Trophoblast cell (in vitro differentiated cells and primary cell): Measurements from ENCODE around the gene LPP.

Experiments used
- DNase-seq, 2 donors: peaks; one replicate each; pipeline ENCODE4 v3.0.0-alpha.2; 2016
- H2AFZ ChIP-seq: 2 replicates; pipeline ENCODE4 v1.6.1; 2013; ENCODE audit warnings: low read length, moderate library complexity, mild to moderate bottlenecking; ENCODE audit not compliant: insufficient read depth, poor library complexity
- H2AK5ac ChIP-seq: 2 replicates; pipeline ENCODE4 v1.6.1; 2013; ENCODE audit warnings: mild to moderate bottlenecking, low read length
- H2BK120ac ChIP-seq: 2 replicates; pipeline ENCODE4 v1.6.1; 2013; ENCODE audit warnings: low read length, mild to moderate bottlenecking, moderate library complexity; ENCODE audit not compliant: insufficient read depth, poor library complexity
- H2BK12ac ChIP-seq: 2 replicates; pipeline ENCODE4 v1.6.1; 2013; ENCODE audit warnings: mild to moderate bottlenecking, low read length, moderate library complexity
- H2BK5ac ChIP-seq: 2 replicates; pipeline ENCODE4 v1.6.1; 2013; ENCODE audit warnings: low read length, low read depth, moderate library complexity, mild to moderate bottlenecking; ENCODE audit not compliant: poor library complexity
- H3K14ac ChIP-seq: 2 replicates; pipeline ENCODE4 v1.6.1; 2013; ENCODE audit warnings: mild to moderate bottlenecking, low read length
- H3K18ac ChIP-seq: 2 replicates; pipeline ENCODE4 v1.6.1; 2013; ENCODE audit warnings: mild to moderate bottlenecking, low read length
- H3K23ac ChIP-seq: 2 replicates; pipeline ENCODE4 v1.6.1; 2013; ENCODE audit warnings: low read length
- H3K27ac ChIP-seq: 2 replicates; pipeline ENCODE4 v1.5.1; 2013; ENCODE audit warnings: low read depth, mild to moderate bottlenecking, inconsistent platforms, low read length, moderate library complexity
- H3K27me3 ChIP-seq: 2 replicates; pipeline ENCODE4 v1.6.1; 2013; ENCODE audit warnings: inconsistent platforms, mild to moderate bottlenecking, low read length, moderate library complexity; ENCODE audit not compliant: insufficient read depth
- H3K36me3 ChIP-seq, 2 experiments: 1 replicate in 1 of 2; 2 replicates in 1 of 2; pipeline ENCODE4 v1.6.1; 2013; ENCODE audit warnings: low read length in 2 of 2, mild to moderate bottlenecking in 2 of 2, moderate library complexity in 1 of 2; ENCODE audit not compliant: insufficient read depth in 2 of 2, control insufficient read depth in 1 of 2
- H3K4ac ChIP-seq: 2 replicates; pipeline ENCODE4 v1.6.1; 2013; ENCODE audit warnings: low read depth, mild to moderate bottlenecking, low read length, moderate library complexity
- H3K4me1 ChIP-seq, 2 experiments: 1 replicate in 1 of 2; 2 replicates in 1 of 2; pipeline ENCODE4 v1.6.1; 2013; ENCODE audit warnings: low read length in 2 of 2, mild to moderate bottlenecking in 2 of 2, moderate library complexity in 1 of 2; ENCODE audit not compliant: insufficient read depth in 2 of 2, control insufficient read depth in 1 of 2
- H3K4me2 ChIP-seq: 2 replicates; pipeline ENCODE4 v1.6.1; 2013; ENCODE audit warnings: inconsistent platforms, mild to moderate bottlenecking, low read length, moderate library complexity
- H3K4me3 ChIP-seq: 2 replicates; pipeline ENCODE4 v1.5.1; 2013; ENCODE audit warnings: mild to moderate bottlenecking, low read depth, low read length, inconsistent platforms
- H3K79me1 ChIP-seq: one replicate; pipeline ENCODE4 v1.6.1; 2013; ENCODE audit warnings: low read length
- H3K79me2 ChIP-seq: 2 replicates; pipeline ENCODE4 v1.6.1; 2013; ENCODE audit warnings: low read length, mild to moderate bottlenecking; ENCODE audit not compliant: control insufficient read depth, insufficient read depth, poor library complexity
- H3K9ac ChIP-seq: 2 replicates; pipeline ENCODE4 v1.6.1; 2013; ENCODE audit warnings: mild to moderate bottlenecking, low read length
- H3K9me3 ChIP-seq: 2 replicates; pipeline ENCODE4 v1.6.1; 2013; ENCODE audit warnings: low read depth, mild to moderate bottlenecking, control low read depth, inconsistent platforms, low read length; ENCODE audit not compliant: insufficient read depth
- H4K12ac ChIP-seq: 2 replicates; pipeline ENCODE4 v1.6.1; 2013; ENCODE audit warnings: low read depth, mild to moderate bottlenecking, low read length, moderate library complexity
- H4K8ac ChIP-seq: 2 replicates; pipeline ENCODE4 v1.6.1; 2013; ENCODE audit warnings: low read depth, mild to moderate bottlenecking, low read length, moderate library complexity
- H4K91ac ChIP-seq: one replicate; pipeline ENCODE4 v1.6.1; 2013; ENCODE audit warnings: low read depth, mild to moderate bottlenecking, low read length, moderate library complexity
- WGBS: extraction: QIAGEN DNeasy Blood & Tissue Kit; methylation state at CpG from one replicate; pipeline ENCODE4 v1.1.7; 2013; ENCODE audit warnings: missing lambda C conversion rate; ENCODE audit not compliant: insufficient read length, insufficient coverage; ENCODE audit errors: extremely low coverage; 5-methylcytosine and 5-hydroxymethylcytosine counted together

LPP gene

GRCh38 chr3:188861842-188862744 lies 708.1 kb downstream of the LPP start:
- no peak overlapping the region for H3K27ac ChIP-seq
- H3K18ac ChIP-seq = no peak overlapping the region
- no peak overlapping the region for H3K4me2 ChIP-seq
- no peak overlapping the region for H3K4me3 ChIP-seq
- H4K91ac ChIP-seq = no peak overlapping the region
- WGBS = no CpG with 5 or more reads among the region's 5 CpGs
- H3K36me3 ChIP-seq = peaks cover 3% of the 10 kb centered on the region in 2 experiments
- DNase-seq = no peak
- H2BK120ac ChIP-seq = no peak overlapping the region
- no peak overlapping the region for H2BK5ac ChIP-seq
- H2BK12ac ChIP-seq = no peak overlapping the region
- no peak overlapping the region for H3K14ac ChIP-seq
- no peak overlapping the region for H3K4ac ChIP-seq
- peaks cover 3 to 6% of the 10 kb centered on the region in 2 experiments for H3K4me1 ChIP-seq
- no peak overlapping the region for H4K12ac ChIP-seq
- H2AFZ ChIP-seq = no peak overlapping the region
- H2AK5ac ChIP-seq = no peak overlapping the region
- H3K9ac ChIP-seq = no peak overlapping the region
- H3K9me3 ChIP-seq = no peaks in the 10 kb centered on the region
- H3K27me3 ChIP-seq = no peaks in the 10 kb centered on the region
- H3K23ac ChIP-seq = no peak overlapping the region
- H4K8ac ChIP-seq = no peak overlapping the region
- H3K79me1 ChIP-seq = no peaks in the 10 kb centered on the region
- H3K79me2 ChIP-seq = no peaks in the 10 kb centered on the region

- Histone ChIP-seq H4K8ac (no peak overlapping the region), H3K9ac (no peak overlapping the region), H3K4me3 (no peak overlapping the region), H3K4me2 (no peak overlapping the region), H2BK12ac (no peak overlapping the region), H3K18ac (no peak overlapping the region), H2AFZ (no peak overlapping the region), H3K9me3 (no peaks in the 10 kb centered on the region), H2BK5ac (no peak overlapping the region), H3K79me2 (no peaks in the 10 kb centered on the region), H3K27ac (no peak overlapping the region), H3K27me3 (no peaks in the 10 kb centered on the region), H3K14ac (no peak overlapping the region), H3K4ac (no peak overlapping the region), H3K4me1 (peaks cover 3 to 6% of the 10 kb centered on the region in 2 experiments), H3K79me1 (no peaks in the 10 kb centered on the region), H3K23ac (no peak overlapping the region), H2AK5ac (no peak overlapping the region), H3K36me3 (peaks cover 5 to 6% of the 10 kb centered on the region in 2 experiments), H2BK120ac (no peak overlapping the region), H4K91ac (no peak overlapping the region), H4K12ac (no peak overlapping the region)
- DNase-seq = no peak
- WGBS = no CpG with 5 or more reads among the region's 3 CpGs
Observed at GRCh38 chr3:188863999-188864406, 710.0 kb downstream of the LPP start.

GRCh38 chr3:188867691-188868265 lies 713.8 kb downstream of the LPP start:
- H3K4me2 ChIP-seq = no peak overlapping the region
- no peak overlapping the region for H3K27ac ChIP-seq
- H3K4me3 ChIP-seq = no peak overlapping the region
- no peaks in the 10 kb centered on the region for H3K79me2 ChIP-seq
- H2BK5ac ChIP-seq = no peak overlapping the region
- no peak overlapping the region for H3K23ac ChIP-seq
- no peak overlapping the region for H3K14ac ChIP-seq
- no peak overlapping the region for H2AK5ac ChIP-seq
- H2AFZ ChIP-seq = no peak overlapping the region
- H3K9ac ChIP-seq = no peak overlapping the region
- no peak overlapping the region for H2BK12ac ChIP-seq
- H3K9me3 ChIP-seq = no peaks in the 10 kb centered on the region
- WGBS = no CpG with 5 or more reads among the region's 4 CpGs
- no peak overlapping the region for H4K91ac ChIP-seq
- H3K36me3 ChIP-seq = peaks cover 9 to 10% of the 10 kb centered on the region in 2 experiments
- no peak overlapping the region for H4K8ac ChIP-seq
- no peaks in the 10 kb centered on the region for H3K27me3 ChIP-seq
- no peak overlapping the region for H4K12ac ChIP-seq
- no peak for DNase-seq
- H3K4me1 ChIP-seq = peaks cover 3 to 4% of the 10 kb centered on the region in 2 experiments
- H3K4ac ChIP-seq = no peak overlapping the region
- no peaks in the 10 kb centered on the region for H3K79me1 ChIP-seq
- H3K18ac ChIP-seq = no peak overlapping the region
- no peak overlapping the region for H2BK120ac ChIP-seq

- H3K14ac ChIP-seq = no peak overlapping the region
- no CpG with 5 or more reads among the region's 1 CpG for WGBS
- H2BK12ac ChIP-seq = no peak overlapping the region
Observed at GRCh38 chr3:188868803-188869202, 714.8 kb downstream of the LPP start.

More at GRCh38 chr3:188868803-188869202, 714.8 kb downstream of the LPP start:
- no peak overlapping the region for H4K91ac ChIP-seq
- no peak overlapping the region for H3K4me3 ChIP-seq
- DNase-seq = no peak
- no peaks in the 10 kb centered on the region for H3K9me3 ChIP-seq
- H2AK5ac ChIP-seq = no peak overlapping the region
- H3K9ac ChIP-seq = no peak overlapping the region
- no peak overlapping the region for H3K4ac ChIP-seq
- no peak overlapping the region for H2BK120ac ChIP-seq
- no peak overlapping the region for H2BK5ac ChIP-seq
- H3K18ac ChIP-seq = no peak overlapping the region
- H4K8ac ChIP-seq = no peak overlapping the region
- no peak overlapping the region for H3K27ac ChIP-seq
- H3K4me1 ChIP-seq = peaks cover 0 to 2% of the 10 kb centered on the region in 2 experiments
- peaks cover 9 to 11% of the 10 kb centered on the region in 2 experiments for H3K36me3 ChIP-seq
- no peak overlapping the region for H3K4me2 ChIP-seq
- H2AFZ ChIP-seq = no peak overlapping the region
- H3K79me2 ChIP-seq = no peaks in the 10 kb centered on the region
- peak overlapping the region; percentile 34 for H3K23ac ChIP-seq
- H3K27me3 ChIP-seq = no peaks in the 10 kb centered on the region
- no peak overlapping the region for H4K12ac ChIP-seq
- H3K79me1 ChIP-seq = no peaks in the 10 kb centered on the region
